Stimulated activated CD4-positive, alpha-beta T cell treated with anti-CD3 and anti-CD28 coated beads, Interleukin-2, amount 100 ng/mL, for 24 hours (primary cell): ENCODE data around the gene LRMDA.
"Not testable (repeated sequence)": the region's sequence is repeated elsewhere in the genome, so short reads cannot be mapped to it uniquely, and the experiment has no call there.

ENCODE experiments used
- DNase-seq, 2 donors: peaks; one replicate each; pipeline ENCODE4 v3.0.0-alpha.2; 2020

The LRMDA gene

GRCh38 chr10:75722609-75723008 is 291.2 kb downstream of the LRMDA start:
- no peak for DNase-seq

GRCh38 chr10:75723319-75723980 is 292.0 kb downstream of the LRMDA start:
- no peak for DNase-seq

GRCh38 chr10:75724047-75724446 is 292.6 kb downstream of the LRMDA start:
- DNase-seq: no peak

- no peak for DNase-seq
Measured at GRCh38 chr10:75726522-75727483, 295.4 kb downstream of the LRMDA start.

- no peak for DNase-seq
Measured at GRCh38 chr10:75730847-75731246, 299.4 kb downstream of the LRMDA start.

GRCh38 chr10:75733135-75733890 is 301.9 kb downstream of the LRMDA start:
- no peak for DNase-seq

GRCh38 chr10:75736151-75736640 is 304.8 kb downstream of the LRMDA start:
- no peak for DNase-seq

- DNase-seq: no peak
Measured at GRCh38 chr10:75736889-75737579, 305.6 kb downstream of the LRMDA start.

GRCh38 chr10:75737580-75737949 is 306.1 kb downstream of the LRMDA start:
- no peak for DNase-seq

- no peak for DNase-seq
Measured at GRCh38 chr10:75738924-75739323, 307.5 kb downstream of the LRMDA start.

- no peak for DNase-seq
Measured at GRCh38 chr10:75739414-75740143, 308.2 kb downstream of the LRMDA start.

GRCh38 chr10:75740541-75740940 is 309.1 kb downstream of the LRMDA start:
- no peak for DNase-seq

GRCh38 chr10:75742355-75742754 is 310.9 kb downstream of the LRMDA start:
- DNase-seq: no peak

GRCh38 chr10:75743291-75743778 is 311.9 kb downstream of the LRMDA start:
- no peak for DNase-seq

- no peak for DNase-seq
Measured at GRCh38 chr10:75744261-75744660, 312.8 kb downstream of the LRMDA start.

GRCh38 chr10:75746356-75746755 is 314.9 kb downstream of the LRMDA start:
- no peak for DNase-seq

- not testable (repeated sequence) for DNase-seq
Measured at GRCh38 chr10:75750093-75750875, 318.9 kb downstream of the LRMDA start.

GRCh38 chr10:75751232-75751631 is 319.8 kb downstream of the LRMDA start:
- no peak for DNase-seq

- DNase-seq: no peak
Measured at GRCh38 chr10:75753621-75754020, 322.2 kb downstream of the LRMDA start.

GRCh38 chr10:75754096-75754831 is 322.8 kb downstream of the LRMDA start:
- DNase-seq: no peak
